SK-N-MC (cell line): ENCODE measurements around the gene TDRD12.
"Not testable (repeated sequence)": the region's sequence is repeated elsewhere in the genome, so short reads cannot be mapped to it uniquely, and the experiment has no call there.

Source experiments
- DNase-seq: peaks from one replicate; pipeline ENCODE4 v3.0.0-alpha.2; 2011; ENCODE audit warnings: low read depth, low spot score
- H3K27ac ChIP-seq: fragments of 200-600 bp; sonication (generic); 2 replicates; pipeline ENCODE4 v1.5.1; 2016; ENCODE audit warnings: mixed run types
- H3K36me3 ChIP-seq: fragments of 200-600 bp; sonication (generic); 2 replicates; pipeline ENCODE4 v1.6.1; 2017; ENCODE audit warnings: antibody characterized with exemption, low read length, mixed read lengths; ENCODE audit not compliant: insufficient read depth
- H3K4me3 ChIP-seq: fragments of 200-600 bp; sonication (generic); 2 replicates; pipeline ENCODE4 v1.5.1; 2016
- H3K9ac ChIP-seq: fragments of 200-600 bp; sonication (generic); 2 replicates; pipeline ENCODE4 v1.8.0; 2017; ENCODE audit warnings: mixed run types, mixed read lengths; ENCODE audit not compliant: insufficient read length
- H3K9me3 ChIP-seq: fragments of 200-600 bp; sonication (generic); 2 replicates; pipeline ENCODE4 v1.6.1; 2017; ENCODE audit warnings: low read depth, mild to moderate bottlenecking, antibody characterized with exemption, low read length, moderate library complexity, mixed read lengths
- EZH2 ChIP-seq: fragments of 200-600 bp; sonication (generic); IDR thresholded peaks from one replicate; pipeline ENCODE4 v1.6.1; 2017; ENCODE audit warnings: antibody characterized with exemption
- FOXP2 ChIP-seq: optimal IDR thresholded peaks from 2 replicates; pipeline ENCODE3; 2011; ENCODE audit warnings: mild to moderate bottlenecking, moderate library complexity; ENCODE audit not compliant: insufficient read depth; ENCODE audit errors: extremely low read length, control extremely low read depth
- POLR2AphosphoS5 ChIP-seq: IDR thresholded peaks from 2 replicates; pipeline ENCODE4 v1.6.1; 2012; ENCODE audit warnings: mild to moderate bottlenecking, low read depth, low read length, borderline replicate concordance

Gene TDRD12

GRCh38 chr19:32750441-32751055 lies 31.0 kb downstream of the TDRD12 start:
- Histone ChIP-seq H3K4me3 (no peak overlapping the region), H3K36me3 (no peaks in the 10 kb centered on the region), H3K27ac (no peak overlapping the region), H3K9me3 (no peaks in the 10 kb centered on the region), H3K9ac (no peak overlapping the region)
- TF ChIP-seq POLR2AphosphoS5 (no peak), FOXP2 (no peak), EZH2 (no peak)
- DNase-seq: no peak

DNA sequence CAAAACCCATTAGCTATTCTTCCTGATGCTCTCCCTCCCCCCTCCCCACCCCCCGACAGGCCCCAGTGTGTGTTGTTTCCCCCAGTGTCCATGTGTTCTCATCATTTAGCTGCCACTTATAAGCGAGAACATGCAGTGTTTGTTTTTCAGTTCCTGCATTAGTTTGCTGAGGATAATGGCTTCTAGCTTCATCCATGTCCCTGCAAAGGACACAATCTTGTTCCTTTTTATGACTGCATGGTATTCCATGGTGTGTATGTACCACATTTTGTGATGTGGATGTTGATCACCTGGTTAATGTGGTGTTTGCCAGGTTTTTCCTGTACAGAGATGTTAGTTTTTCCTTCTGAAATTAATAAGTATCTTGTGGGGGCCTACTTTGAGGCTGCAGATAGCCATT lies 31.5 kb downstream of the TDRD12 start:
- Histone ChIP-seq H3K36me3 (no peaks in the 10 kb centered on the region), H3K4me3 (no peak overlapping the region), H3K9ac (no peak overlapping the region), H3K27ac (no peak overlapping the region), H3K9me3 (no peaks in the 10 kb centered on the region)
- TF ChIP-seq POLR2AphosphoS5 (no peak), EZH2 (no peak), FOXP2 (no peak)
- no peak for DNase-seq

- TF ChIP-seq EZH2 (no peak), POLR2AphosphoS5 (no peak), FOXP2 (no peak)
- no peak overlapping the region for H3K4me3 ChIP-seq
- H3K9ac ChIP-seq: no peak overlapping the region
- H3K9me3 ChIP-seq: no peaks in the 10 kb centered on the region
- no peak overlapping the region for H3K27ac ChIP-seq
- no peaks in the 10 kb centered on the region for H3K36me3 ChIP-seq
- DNase-seq: no peak
Measured at GRCh38 chr19:32757189-32757588, 37.6 kb downstream of the TDRD12 start.

GRCh38 chr19:32765365-32765764 lies 45.8 kb downstream of the TDRD12 start:
- H3K4me3 ChIP-seq, H3K9me3 ChIP-seq, H3K9ac ChIP-seq, H3K36me3 ChIP-seq, DNase-seq, H3K27ac ChIP-seq: not testable (repeated sequence)

- no peak for TF ChIP-seq FOXP2
- TF ChIP-seq POLR2AphosphoS5: no peak
- TF ChIP-seq EZH2: no peak
- DNase-seq: no peak
- H3K36me3 ChIP-seq: no peaks in the 10 kb centered on the region
- no peak overlapping the region for H3K9ac ChIP-seq
- H3K9me3 ChIP-seq: no peaks in the 10 kb centered on the region
- H3K27ac ChIP-seq: no peak overlapping the region
- H3K4me3 ChIP-seq: no peak overlapping the region
Measured at GRCh38 chr19:32767951-32768679, 48.5 kb downstream of the TDRD12 start.

DNA sequence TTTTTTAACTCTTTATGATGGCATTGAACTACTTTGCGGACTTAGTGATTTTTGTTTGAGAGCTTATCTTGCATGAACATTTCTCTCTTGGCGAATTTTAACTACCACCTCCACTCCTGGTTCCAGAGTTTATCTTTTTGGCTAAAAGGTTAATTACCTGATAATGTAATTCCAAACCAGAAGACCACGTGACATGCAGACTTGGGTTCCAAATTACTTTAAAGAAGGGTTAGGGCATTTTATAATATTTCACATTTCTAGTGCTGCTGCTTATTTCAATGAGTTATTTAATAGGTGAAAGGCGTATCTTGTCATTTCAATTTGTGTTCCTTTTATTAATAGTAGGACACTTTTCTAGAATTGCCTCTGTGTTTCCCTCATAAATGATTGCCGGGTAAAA lies 52.0 kb downstream of the TDRD12 start:
- TF ChIP-seq FOXP2 (no peak), EZH2 (no peak), POLR2AphosphoS5 (no peak)
- H3K9ac ChIP-seq: no peak overlapping the region
- H3K4me3 ChIP-seq: no peak overlapping the region
- H3K27ac ChIP-seq: no peak overlapping the region
- no peaks in the 10 kb centered on the region for H3K9me3 ChIP-seq
- DNase-seq: no peak
- H3K36me3 ChIP-seq: no peaks in the 10 kb centered on the region

DNA sequence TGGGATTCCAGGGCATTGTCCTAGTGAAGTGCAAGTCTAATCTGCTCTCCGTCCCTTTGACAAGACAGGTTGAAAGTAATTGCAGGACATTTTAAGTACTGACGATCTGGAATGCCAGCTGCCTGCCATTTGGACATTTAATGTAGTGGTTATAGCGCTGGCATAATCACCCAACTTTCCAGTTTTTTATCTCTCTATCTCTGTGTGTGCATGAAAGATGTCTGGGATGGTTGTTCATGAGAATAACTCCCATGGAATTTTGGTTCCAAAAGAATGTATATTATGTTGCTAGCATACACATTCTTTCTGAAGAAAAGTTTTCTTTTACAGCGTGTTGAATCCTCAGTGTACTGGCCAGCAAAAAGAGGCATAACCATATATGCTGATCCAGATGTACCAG lies 53.6 kb downstream of the TDRD12 start:
- Histone ChIP-seq H3K9ac (no peak overlapping the region), H3K4me3 (no peak overlapping the region), H3K36me3 (no peaks in the 10 kb centered on the region), H3K27ac (no peak overlapping the region), H3K9me3 (no peaks in the 10 kb centered on the region)
- no peak for DNase-seq
- TF ChIP-seq FOXP2 (no peak), EZH2 (no peak), POLR2AphosphoS5 (no peak)

GRCh38 chr19:32779082-32779481 lies 59.5 kb downstream of the TDRD12 start:
- no peaks in the 10 kb centered on the region for H3K9me3 ChIP-seq
- no peak overlapping the region for H3K27ac ChIP-seq
- no peak overlapping the region for H3K9ac ChIP-seq
- DNase-seq: no peak
- TF ChIP-seq POLR2AphosphoS5: no peak
- no peak for TF ChIP-seq EZH2
- no peak for TF ChIP-seq FOXP2
- H3K4me3 ChIP-seq: no peak overlapping the region
- H3K36me3 ChIP-seq: no peaks in the 10 kb centered on the region

- Histone ChIP-seq H3K27ac (no peak overlapping the region), H3K4me3 (no peak overlapping the region), H3K36me3 (no peaks in the 10 kb centered on the region), H3K9ac (no peak overlapping the region), H3K9me3 (no peaks in the 10 kb centered on the region)
- no peak for DNase-seq
- no peak for TF ChIP-seq EZH2
- TF ChIP-seq POLR2AphosphoS5: no peak
- TF ChIP-seq FOXP2: no peak
Measured at GRCh38 chr19:32781280-32781679, 61.7 kb downstream of the TDRD12 start.

DNA sequence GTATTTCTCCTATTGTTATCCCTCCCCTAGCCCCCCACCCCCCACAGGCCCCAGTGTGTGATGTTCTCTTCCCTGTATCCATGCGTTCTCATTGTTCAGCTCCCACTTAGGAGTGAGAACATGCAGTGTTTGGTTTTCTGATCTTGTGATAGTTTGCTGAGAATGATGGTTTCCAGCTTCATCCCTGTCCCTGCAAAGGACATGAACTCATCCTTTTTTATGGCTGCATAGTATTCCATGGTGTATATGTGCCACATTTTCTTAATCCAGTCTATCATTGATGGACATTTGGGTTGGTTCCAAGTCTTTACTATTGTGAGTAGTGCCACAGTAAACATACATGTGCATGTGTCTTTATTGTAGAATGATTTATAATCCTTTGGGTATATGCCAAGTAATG lies 62.5 kb downstream of the TDRD12 start:
- H3K9me3 ChIP-seq, H3K27ac ChIP-seq, DNase-seq, H3K9ac ChIP-seq, H3K36me3 ChIP-seq, H3K4me3 ChIP-seq: not testable (repeated sequence)

DNA sequence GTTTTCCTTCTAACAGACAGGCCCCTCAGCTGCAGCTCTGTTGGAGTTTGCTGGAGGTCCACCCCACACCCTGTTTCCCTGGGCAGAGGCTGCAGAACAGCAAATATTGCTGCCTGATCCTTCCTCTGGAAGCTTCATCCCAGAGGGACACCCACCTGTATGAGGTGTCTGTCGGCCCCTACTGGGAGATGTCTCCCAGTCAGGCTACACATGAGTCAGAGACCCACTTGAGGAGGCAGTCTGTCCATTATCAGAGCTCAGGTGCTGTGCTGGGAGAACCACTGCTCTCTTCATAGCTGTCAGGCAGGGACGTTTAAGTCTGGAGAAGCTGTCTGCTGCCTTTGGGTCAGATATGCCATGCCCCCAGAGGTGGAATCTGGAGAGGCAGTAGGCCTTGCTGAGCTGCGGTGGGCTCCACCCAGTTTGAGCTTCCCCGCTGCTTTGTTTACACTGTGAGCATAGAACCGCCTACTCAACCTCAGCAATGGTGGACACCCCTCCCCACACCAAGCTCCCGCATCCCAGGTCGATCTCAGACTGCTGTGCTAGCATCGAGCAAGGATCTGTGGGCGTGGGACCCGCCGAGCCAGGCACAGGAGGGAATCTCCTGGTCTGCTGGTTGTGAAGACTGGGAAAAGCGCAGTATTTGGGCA lies 67.7 kb downstream of the TDRD12 start:
- not testable (repeated sequence) for H3K27ac ChIP-seq, H3K9ac ChIP-seq, H3K9me3 ChIP-seq, H3K4me3 ChIP-seq, DNase-seq, H3K36me3 ChIP-seq

- not testable (repeated sequence) for H3K4me3 ChIP-seq, H3K9ac ChIP-seq, H3K27ac ChIP-seq, DNase-seq, H3K9me3 ChIP-seq, H3K36me3 ChIP-seq
Measured at GRCh38 chr19:32787895-32788294, 68.3 kb downstream of the TDRD12 start.
